Karpas-422 (cell line): ENCODE results near the gene IP6K2. TPM values are rescaled to one million over a fixed set of nuclear protein-coding genes. Genes with fewer than 3 reads are reported as not detected.

Experiments
- DNase-seq: peaks from one replicate; pipeline ENCODE4 v3.0.0-alpha.2; 2015
- H2AFZ ChIP-seq: fragments of 200-600 bp; sonication (generic); 2 replicates; pipeline ENCODE4 v1.6.1; 2014; ENCODE audit warnings: antibody characterized with exemption, low read length, mixed read lengths
- H3K27ac ChIP-seq: fragments of 200-600 bp; sonication (generic); 2 replicates; pipeline ENCODE4 v1.5.1; 2014; ENCODE audit warnings: mild to moderate bottlenecking, low read length, moderate library complexity
- H3K27me3 ChIP-seq: fragments of 200-600 bp; sonication (generic); 2 replicates; pipeline ENCODE4 v1.6.1; 2014; ENCODE audit warnings: low read length, mixed read lengths
- H3K36me3 ChIP-seq: fragments of 200-600 bp; sonication (generic); 2 replicates; pipeline ENCODE4 v1.6.1; 2014; ENCODE audit warnings: low read length, mixed read lengths; ENCODE audit not compliant: insufficient read depth
- H3K4me1 ChIP-seq: fragments of 200-600 bp; sonication (generic); 2 replicates; pipeline ENCODE4 v1.6.1; 2014; ENCODE audit warnings: mild to moderate bottlenecking, low read length, mixed read lengths
- H3K4me2 ChIP-seq: fragments of 200-600 bp; sonication (generic); 2 replicates; pipeline ENCODE4 v1.6.1; 2014; ENCODE audit warnings: low read length, low read depth, mild to moderate bottlenecking; ENCODE audit not compliant: poor library complexity, severe bottlenecking
- H3K4me3 ChIP-seq: fragments of 200-600 bp; sonication (generic); 2 replicates; pipeline ENCODE4 v1.5.1; 2014; ENCODE audit warnings: mild to moderate bottlenecking, antibody characterized with exemption, low read length, mixed read lengths
- H3K79me2 ChIP-seq: fragments of 200-600 bp; sonication (generic); 2 replicates; pipeline ENCODE4 v1.6.1; 2014; ENCODE audit warnings: mild to moderate bottlenecking, low read length, mixed read lengths
- H3K9ac ChIP-seq: fragments of 200-600 bp; sonication (generic); 2 replicates; pipeline ENCODE4 v1.6.0; 2014; ENCODE audit warnings: low read length
- H3K9me2 ChIP-seq: fragments of 200-600 bp; sonication (generic), shearing (Covaris generic); replicated peaks from 2 replicates; pipeline ENCODE4 v1.6.0; 2014; ENCODE audit warnings: mild to moderate bottlenecking, low read length, moderate library complexity; ENCODE audit not compliant: insufficient read depth
- H3K9me3 ChIP-seq: fragments of 300-700, 200-600 bp; sonication (generic); 2 replicates; pipeline ENCODE4 v1.6.1; 2014; ENCODE audit warnings: low read length, mixed read lengths
- H4K20me1 ChIP-seq: fragments of 200-600 bp; sonication (generic); 2 replicates; pipeline ENCODE4 v1.6.1; 2014; ENCODE audit warnings: mild to moderate bottlenecking, antibody characterized with exemption, low read length, low read depth; ENCODE audit not compliant: insufficient read depth
- total RNA-seq: library from RNA; depleted of rRNA; stranded (reverse); fragments of >200 nt; shearing (Covaris generic); gene quantifications from 2 replicates; pipeline ENCODE4 v1.2.3, GENCODE V29; 2014; ENCODE audit warnings: low replicate concordance

Gene IP6K2
- total RNA-seq, 1 experiment from 2014 or later = 93.6 TPM

DNA sequence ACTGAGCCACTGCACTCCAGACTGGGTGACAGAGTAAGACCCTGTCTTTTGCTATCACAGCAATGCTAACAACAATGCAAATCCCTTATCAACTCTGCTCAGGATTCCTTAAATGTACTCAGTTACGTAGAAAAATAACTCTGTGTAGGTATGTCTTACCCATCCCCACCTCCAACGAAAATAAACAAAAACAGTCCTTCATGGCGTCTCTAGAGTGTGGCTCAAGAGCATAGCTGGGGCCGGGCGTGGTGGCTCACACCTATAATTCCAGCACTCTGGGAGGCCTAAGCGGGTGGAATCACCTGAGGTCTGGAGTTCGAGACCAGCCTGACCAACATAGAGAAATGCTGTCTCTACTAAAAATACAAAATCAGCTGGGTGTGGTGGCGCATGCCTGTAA lies 18.1 kb downstream of the IP6K2 start:
- DNase-seq = no peak
- Histone ChIP-seq H2AFZ (no peak overlapping the region), H3K9me2 (no peaks in the 10 kb centered on the region), H3K79me2 (peaks cover 89% of the 10 kb centered on the region), H3K36me3 (peaks cover 57% of the 10 kb centered on the region), H3K27me3 (no peaks in the 10 kb centered on the region), H3K27ac (no peak overlapping the region), H3K4me2 (no peak overlapping the region), H3K9ac (no peak overlapping the region), H3K4me3 (no peak overlapping the region), H4K20me1 (peaks cover 67% of the 10 kb centered on the region), H3K4me1 (no peaks in the 10 kb centered on the region), H3K9me3 (no peaks in the 10 kb centered on the region)

DNA sequence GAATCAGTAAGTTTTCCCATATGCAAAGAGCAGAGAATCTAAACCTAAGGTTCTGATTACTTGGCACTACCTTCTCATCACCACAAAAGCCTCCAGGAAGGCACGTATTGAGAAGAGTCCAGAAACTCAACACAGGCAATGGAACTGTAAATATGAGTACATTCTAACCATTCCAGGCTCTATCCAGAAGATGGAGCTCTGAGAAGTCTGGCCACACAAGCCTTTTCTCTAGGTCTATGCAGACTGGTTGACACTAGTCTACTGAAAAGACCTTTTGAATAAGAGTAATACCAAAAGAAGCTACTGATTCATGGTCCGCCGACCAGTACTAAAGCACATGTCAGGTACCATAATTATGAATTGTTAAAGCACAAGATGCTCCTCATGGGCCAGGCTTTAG lies 19.1 kb downstream of the IP6K2 start:
- Histone ChIP-seq H3K79me2 (peaks cover 80% of the 10 kb centered on the region), H3K4me1 (no peaks in the 10 kb centered on the region), H4K20me1 (peaks cover 65% of the 10 kb centered on the region), H3K27me3 (no peaks in the 10 kb centered on the region), H3K27ac (no peak overlapping the region), H3K9ac (no peak overlapping the region), H2AFZ (no peak overlapping the region), H3K9me2 (no peaks in the 10 kb centered on the region), H3K36me3 (peaks cover 65% of the 10 kb centered on the region), H3K4me3 (no peak overlapping the region), H3K4me2 (no peak overlapping the region), H3K9me3 (no peaks in the 10 kb centered on the region)
- DNase-seq = peak; percentile 51

- Histone ChIP-seq H3K79me2 (peaks cover 70% of the 10 kb centered on the region), H3K4me3 (no peak overlapping the region), H3K9ac (no peak overlapping the region), H2AFZ (no peak overlapping the region), H3K4me1 (no peaks in the 10 kb centered on the region), H4K20me1 (peaks cover 54% of the 10 kb centered on the region), H3K9me3 (no peaks in the 10 kb centered on the region), H3K36me3 (peaks cover 62% of the 10 kb centered on the region), H3K9me2 (no peaks in the 10 kb centered on the region), H3K27me3 (no peaks in the 10 kb centered on the region), H3K27ac (no peak overlapping the region), H3K4me2 (no peak overlapping the region)
- no peak for DNase-seq
These were observed 20.4 kb downstream of the IP6K2 start for GRCh38 chr3:48696601-48697000.

GRCh38 chr3:48696156-48696555 lies 20.9 kb downstream of the IP6K2 start:
- Histone ChIP-seq H3K36me3 (peaks cover 64% of the 10 kb centered on the region), H3K79me2 (peaks cover 67% of the 10 kb centered on the region), H3K9me2 (no peaks in the 10 kb centered on the region), H3K4me3 (no peak overlapping the region), H3K4me1 (no peaks in the 10 kb centered on the region), H3K27ac (no peak overlapping the region), H3K4me2 (no peak overlapping the region), H3K9ac (no peak overlapping the region), H2AFZ (no peak overlapping the region), H3K9me3 (no peaks in the 10 kb centered on the region), H4K20me1 (peaks cover 54% of the 10 kb centered on the region), H3K27me3 (no peaks in the 10 kb centered on the region)
- DNase-seq = no peak

- no peak overlapping the region for H3K27ac ChIP-seq
- H3K36me3 ChIP-seq = peaks cover 63% of the 10 kb centered on the region
- no peak overlapping the region for H3K4me3 ChIP-seq
- H4K20me1 ChIP-seq = peaks cover 46% of the 10 kb centered on the region
- no peaks in the 10 kb centered on the region for H3K9me2 ChIP-seq
- peaks cover 59% of the 10 kb centered on the region for H3K79me2 ChIP-seq
- DNase-seq = no peak
- no peak overlapping the region for H3K4me2 ChIP-seq
- no peak overlapping the region for H2AFZ ChIP-seq
- H3K27me3 ChIP-seq = no peaks in the 10 kb centered on the region
- H3K9ac ChIP-seq = no peak overlapping the region
- H3K9me3 ChIP-seq = no peaks in the 10 kb centered on the region
- H3K4me1 ChIP-seq = no peaks in the 10 kb centered on the region
These were observed 21.6 kb downstream of the IP6K2 start for GRCh38 chr3:48695393-48695753.

DNA sequence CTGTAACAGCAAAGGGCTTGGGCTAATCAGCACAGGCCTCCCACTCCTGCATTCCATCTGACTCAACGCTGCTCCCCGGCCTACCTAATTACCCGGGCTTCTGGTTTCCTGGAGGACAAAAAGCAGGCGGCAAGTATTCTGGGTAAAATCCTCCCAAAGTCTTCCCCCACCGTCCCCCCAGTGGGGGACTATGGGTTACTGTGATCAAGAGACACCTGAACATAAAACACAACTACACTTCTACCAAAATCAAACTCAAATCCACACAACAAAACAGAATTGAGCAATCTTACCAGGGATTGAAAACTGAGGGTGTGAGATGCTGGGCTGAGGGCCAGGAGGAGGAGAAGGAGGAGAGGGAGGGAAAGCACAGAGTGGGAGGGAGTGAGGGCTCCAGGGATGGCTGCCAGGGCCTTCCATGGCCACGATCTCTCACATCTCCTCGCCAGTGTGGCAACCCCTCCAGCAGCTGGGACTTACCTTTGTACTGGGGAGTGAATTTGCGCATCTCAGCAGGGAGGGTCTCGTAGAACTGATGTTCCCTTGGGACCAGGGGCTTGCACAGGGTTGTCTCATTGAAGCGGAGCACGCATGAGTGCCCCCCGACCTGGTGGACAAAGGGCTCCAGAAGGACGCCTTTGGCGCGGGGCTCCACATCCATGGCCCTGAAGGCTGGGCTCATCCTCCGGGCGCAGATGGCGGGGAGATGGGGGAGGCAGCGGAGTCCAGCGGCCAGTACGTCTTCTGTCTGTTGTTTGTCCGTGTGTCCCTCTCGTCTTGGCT lies 22.2 kb downstream of the IP6K2 start:
- Histone ChIP-seq H3K4me2 (no peak overlapping the region), H4K20me1 (peaks cover 44% of the 10 kb centered on the region), H3K9me2 (no peaks in the 10 kb centered on the region), H2AFZ (no peak overlapping the region), H3K36me3 (peaks cover 61% of the 10 kb centered on the region), H3K79me2 (peaks cover 53% of the 10 kb centered on the region), H3K27ac (no peak overlapping the region), H3K9me3 (no peaks in the 10 kb centered on the region), H3K4me1 (no peaks in the 10 kb centered on the region), H3K27me3 (no peaks in the 10 kb centered on the region), H3K9ac (no peak overlapping the region), H3K4me3 (no peak overlapping the region)
- DNase-seq = no peak

- Histone ChIP-seq H3K27me3 (no peaks in the 10 kb centered on the region), H3K9me3 (no peaks in the 10 kb centered on the region), H3K4me2 (no peak overlapping the region), H3K4me1 (no peaks in the 10 kb centered on the region), H3K9ac (no peak overlapping the region), H3K79me2 (peaks cover 44% of the 10 kb centered on the region), H3K9me2 (no peaks in the 10 kb centered on the region), H3K36me3 (peaks cover 60% of the 10 kb centered on the region), H4K20me1 (peaks cover 44% of the 10 kb centered on the region), H2AFZ (no peak overlapping the region), H3K27ac (no peak overlapping the region), H3K4me3 (no peak overlapping the region)
- no peak for DNase-seq
These were observed 23.2 kb downstream of the IP6K2 start for GRCh38 chr3:48693826-48694225.

GRCh38 chr3:48692551-48692950 lies 24.5 kb downstream of the IP6K2 start:
- peaks cover 3% of the 10 kb centered on the region; the same call in 1 of the 2 replicates for H3K4me1 ChIP-seq
- H3K79me2 ChIP-seq = peaks cover 31% of the 10 kb centered on the region
- no peaks in the 10 kb centered on the region for H3K9me3 ChIP-seq
- no peaks in the 10 kb centered on the region for H3K27me3 ChIP-seq
- DNase-seq = no peak
- H3K27ac ChIP-seq = no peak overlapping the region
- no peak overlapping the region for H3K9ac ChIP-seq
- H2AFZ ChIP-seq = no peak overlapping the region
- H3K9me2 ChIP-seq = no peaks in the 10 kb centered on the region
- H4K20me1 ChIP-seq = peaks cover 43% of the 10 kb centered on the region
- H3K4me2 ChIP-seq = no peak overlapping the region
- peaks cover 59% of the 10 kb centered on the region; the same call in 1 of the 2 replicates for H3K36me3 ChIP-seq
- no peak overlapping the region for H3K4me3 ChIP-seq
